GM12864 (cell line): Measurements from ENCODE around the gene ADPRM.

Experiments
- DNase-seq: peaks from one replicate; pipeline ENCODE4 v3.0.0-alpha.2; 2011; ENCODE audit warnings: low read depth
- H3K4me3 ChIP-seq: 2 replicates; pipeline ENCODE4 v1.5.1; 2011; ENCODE audit warnings: mild to moderate bottlenecking, low read depth, low read length, control low read depth
- TF ChIP-seq, protein P1 (sequence below): IDR thresholded peaks from 2 replicates; pipeline ENCODE4 v1.5.1; 2011; ENCODE audit warnings: low read depth, mild to moderate bottlenecking, moderate library complexity, low read length, control low read depth, inconsistent platforms; ENCODE audit errors: missing control alignments

ADPRM gene

DNA sequence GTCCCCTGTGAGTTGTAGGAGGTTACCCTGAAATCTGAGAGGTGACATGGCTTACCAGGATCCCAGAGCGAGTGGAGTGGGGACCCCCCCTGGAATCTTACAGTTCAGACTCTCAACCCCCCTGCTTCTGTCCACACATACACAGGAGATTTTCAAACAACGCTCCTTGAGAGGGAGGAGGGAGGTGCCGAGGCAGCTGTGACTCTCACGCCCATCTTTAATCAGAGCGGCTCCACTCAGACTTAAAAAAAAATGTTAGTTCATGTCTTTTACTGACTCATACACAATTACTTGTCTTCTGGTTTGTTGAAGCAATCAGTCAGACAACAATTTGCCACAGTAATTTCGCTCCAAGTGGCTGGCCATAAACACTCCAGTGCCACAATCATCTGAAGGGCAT is 47.8 kb downstream of the ADPRM start:
- TF ChIP-seq, protein P1, sequence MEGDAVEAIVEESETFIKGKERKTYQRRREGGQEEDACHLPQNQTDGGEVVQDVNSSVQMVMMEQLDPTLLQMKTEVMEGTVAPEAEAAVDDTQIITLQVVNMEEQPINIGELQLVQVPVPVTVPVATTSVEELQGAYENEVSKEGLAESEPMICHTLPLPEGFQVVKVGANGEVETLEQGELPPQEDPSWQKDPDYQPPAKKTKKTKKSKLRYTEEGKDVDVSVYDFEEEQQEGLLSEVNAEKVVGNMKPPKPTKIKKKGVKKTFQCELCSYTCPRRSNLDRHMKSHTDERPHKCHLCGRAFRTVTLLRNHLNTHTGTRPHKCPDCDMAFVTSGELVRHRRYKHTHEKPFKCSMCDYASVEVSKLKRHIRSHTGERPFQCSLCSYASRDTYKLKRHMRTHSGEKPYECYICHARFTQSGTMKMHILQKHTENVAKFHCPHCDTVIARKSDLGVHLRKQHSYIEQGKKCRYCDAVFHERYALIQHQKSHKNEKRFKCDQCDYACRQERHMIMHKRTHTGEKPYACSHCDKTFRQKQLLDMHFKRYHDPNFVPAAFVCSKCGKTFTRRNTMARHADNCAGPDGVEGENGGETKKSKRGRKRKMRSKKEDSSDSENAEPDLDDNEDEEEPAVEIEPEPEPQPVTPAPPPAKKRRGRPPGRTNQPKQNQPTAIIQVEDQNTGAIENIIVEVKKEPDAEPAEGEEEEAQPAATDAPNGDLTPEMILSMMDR: no peak
- no peak for DNase-seq
- no peak overlapping the region for H3K4me3 ChIP-seq

DNA sequence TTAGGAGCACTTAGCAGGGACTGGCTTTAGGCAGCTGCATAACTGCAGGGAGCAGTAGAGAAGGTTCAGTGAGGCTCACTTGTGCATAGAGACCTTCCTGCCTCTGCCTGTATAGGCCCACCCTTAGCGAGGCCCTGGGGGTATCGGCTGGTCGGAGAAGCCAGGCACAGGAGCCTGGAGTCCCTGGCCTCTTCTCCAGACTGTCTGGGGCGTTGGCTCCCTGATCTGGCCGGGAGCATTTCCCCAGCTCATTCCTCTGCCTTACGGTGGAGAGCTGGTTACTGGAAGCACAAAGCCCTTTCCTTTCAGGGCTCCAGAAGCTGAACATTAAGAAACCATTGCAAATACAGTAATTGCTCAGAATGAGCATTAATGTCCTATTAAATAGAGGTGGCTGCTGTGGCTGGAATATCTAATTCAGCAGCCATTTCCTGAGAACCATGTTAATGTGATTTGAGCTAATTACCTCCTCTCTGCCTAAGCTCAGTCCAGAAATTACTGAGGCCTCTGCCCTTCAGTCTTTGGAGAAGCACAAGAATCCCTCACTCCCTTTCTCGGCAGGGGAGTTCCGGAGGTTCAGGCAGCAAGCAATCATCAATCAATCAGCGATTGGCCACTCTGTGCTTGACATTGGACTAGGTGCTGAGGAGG is 51.3 kb downstream of the ADPRM start:
- no peak for DNase-seq

DNA sequence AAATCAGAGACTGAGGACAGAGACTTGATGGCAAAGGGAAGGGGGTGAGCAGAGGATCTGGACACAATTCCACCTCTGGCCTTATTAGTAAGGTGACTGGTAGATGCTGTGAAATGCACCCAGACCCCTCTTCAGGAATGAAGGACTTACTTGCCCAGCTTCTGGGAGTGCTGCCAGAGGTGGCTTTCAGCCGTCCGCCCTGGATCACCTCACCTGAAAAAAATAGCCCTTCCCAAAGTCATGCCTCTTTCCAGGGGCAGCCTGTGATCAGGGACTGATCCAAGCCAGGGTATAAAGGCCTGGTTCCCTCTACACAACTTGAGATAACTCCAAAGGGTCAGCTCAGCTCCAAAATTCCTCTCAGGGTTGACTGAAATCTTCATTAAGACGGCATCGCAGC is 52.8 kb downstream of the ADPRM start:
- no peak for DNase-seq
- no peak overlapping the region for H3K4me3 ChIP-seq
- TF ChIP-seq, protein P1: no peak

More for the DNA sequence above, 51.3 kb downstream of the ADPRM start:
- TF ChIP-seq, protein P1: no peak
- no peak overlapping the region for H3K4me3 ChIP-seq

- TF ChIP-seq, protein P1: no peak
- no peak for DNase-seq
- H3K4me3 ChIP-seq: no peak overlapping the region
Measured at GRCh38 chr17:10751563-10751962, 54.2 kb downstream of the ADPRM start.

- TF ChIP-seq, protein P1: no peak
- H3K4me3 ChIP-seq: no peak overlapping the region
- DNase-seq: no peak
Measured at GRCh38 chr17:10752696-10753095, 55.3 kb downstream of the ADPRM start.

DNA sequence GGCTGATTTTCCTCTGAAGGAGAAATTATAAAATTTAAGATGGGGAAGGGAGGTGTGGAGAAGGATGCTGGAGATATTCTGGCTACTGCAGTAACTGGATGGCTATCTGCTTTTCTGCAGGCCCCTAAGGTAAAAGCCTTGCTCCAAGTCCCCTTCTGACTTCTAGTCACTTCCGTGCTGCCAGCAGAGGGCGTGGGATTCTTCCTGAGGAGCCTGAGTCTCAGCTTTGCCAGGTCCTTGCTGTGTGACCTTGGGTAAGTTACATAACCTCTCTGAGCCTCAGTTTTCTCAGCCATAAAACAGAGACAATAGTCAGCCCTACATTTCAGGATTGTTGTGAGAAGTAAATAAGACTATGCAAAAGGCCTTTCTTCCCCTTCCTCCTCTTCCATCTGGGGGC is 56.7 kb downstream of the ADPRM start:
- H3K4me3 ChIP-seq: no peak overlapping the region
- DNase-seq: no peak
- TF ChIP-seq, protein P1: peak; percentile 65
